Skin epidermis (tissue), 12 donors: ENCODE results near the gene EBF4.
A peak's percentile ranks its signal among the peaks of the same experiment; 100 is the strongest.

Experiments
- H3K27ac ChIP-seq, 21 experiments: fragments of 200-600 bp; sonication (generic) in 11 of 21; one replicate each; pipeline ENCODE4 v1.5.0; 2020; ENCODE audit warnings: mild to moderate bottlenecking in 3 of 21, inconsistent platforms in 2 of 21, moderate library complexity in 2 of 21
- H3K4me3 ChIP-seq, 7 experiments: fragments of 200-600 bp; sonication (generic) in 2 of 7; one replicate each; pipeline ENCODE4 v1.5.0; 2020; ENCODE audit warnings: inconsistent platforms in 2 of 7, mild to moderate bottlenecking in 2 of 7, moderate library complexity in 1 of 7

EBF4 gene

GRCh38 chr20:2738331-2739041 is 45.9 kb downstream of the EBF4 start:
- Histone ChIP-seq H3K27ac (no peak overlapping the region), H3K4me3 (no peak overlapping the region)

- no peak overlapping the region for H3K4me3 ChIP-seq
- no peak overlapping the region for H3K27ac ChIP-seq
Measured at GRCh38 chr20:2739042-2739398, 46.4 kb downstream of the EBF4 start.

GRCh38 chr20:2740702-2741101 is 48.1 kb downstream of the EBF4 start:
- H3K27ac ChIP-seq: peak overlapping the region in 2 of 21 experiments; percentile 36 to 58
- H3K4me3 ChIP-seq: no peak overlapping the region

- no peak overlapping the region for H3K4me3 ChIP-seq
- H3K27ac ChIP-seq: peak overlapping the region in 4 of 21 experiments; percentile 36 to 60 (median 56)
Measured at GRCh38 chr20:2741463-2741862, 48.9 kb downstream of the EBF4 start.

- H3K4me3 ChIP-seq: no peak overlapping the region
- H3K27ac ChIP-seq: peak overlapping the region in 2 of 21 experiments; percentile 58 to 59
Measured at GRCh38 chr20:2741881-2742280, 49.3 kb downstream of the EBF4 start.

GRCh38 chr20:2742431-2742830 is 49.9 kb downstream of the EBF4 start:
- H3K4me3 ChIP-seq: no peak overlapping the region
- H3K27ac ChIP-seq: peak overlapping the region in 1 of 21 experiments; percentile 58

- Histone ChIP-seq H3K4me3 (no peak overlapping the region), H3K27ac (peak overlapping the region in 1 of 21 experiments; percentile 58)
Measured at GRCh38 chr20:2742934-2743559, 50.5 kb downstream of the EBF4 start.

GRCh38 chr20:2745060-2745910 is 52.7 kb downstream of the EBF4 start:
- no peak overlapping the region for H3K4me3 ChIP-seq
- H3K27ac ChIP-seq: no peak overlapping the region

GRCh38 chr20:2745936-2746635 is 53.5 kb downstream of the EBF4 start:
- Histone ChIP-seq H3K4me3 (no peak overlapping the region), H3K27ac (no peak overlapping the region)

GRCh38 chr20:2746636-2747265 is 54.2 kb downstream of the EBF4 start:
- Histone ChIP-seq H3K27ac (no peak overlapping the region), H3K4me3 (no peak overlapping the region)

- no peak overlapping the region for H3K4me3 ChIP-seq
- H3K27ac ChIP-seq: no peak overlapping the region
Measured at GRCh38 chr20:2747676-2748235, 55.2 kb downstream of the EBF4 start.

- Histone ChIP-seq H3K27ac (no peak overlapping the region), H3K4me3 (no peak overlapping the region)
Measured at GRCh38 chr20:2748551-2749342, 56.2 kb downstream of the EBF4 start.

GRCh38 chr20:2749343-2749950 is 56.9 kb downstream of the EBF4 start:
- no peak overlapping the region for H3K27ac ChIP-seq

GRCh38 chr20:2749951-2750490 is 57.4 kb downstream of the EBF4 start:
- H3K4me3 ChIP-seq: no peak overlapping the region
- H3K27ac ChIP-seq: no peak overlapping the region

More at GRCh38 chr20:2749343-2749950, 56.9 kb downstream of the EBF4 start:
- H3K4me3 ChIP-seq: no peak overlapping the region

GRCh38 chr20:2750491-2751251 is 58.1 kb downstream of the EBF4 start:
- Histone ChIP-seq H3K4me3 (peak overlapping the region in 3 of 7 experiments; percentile 8 to 49 (median 39)), H3K27ac (peak overlapping the region in 3 of 21 experiments; percentile 2 to 30 (median 21))

GRCh38 chr20:2751347-2751877 is 58.8 kb downstream of the EBF4 start:
- peak overlapping the region; percentile 23 to 49 (median 33) for H3K4me3 ChIP-seq

More at GRCh38 chr20:2751347-2751877, 58.8 kb downstream of the EBF4 start:
- peak overlapping the region in 8 of 21 experiments; percentile 2 to 58 (median 32) for H3K27ac ChIP-seq
